ENCODE measurements around the gene CPAMD8. TPM values are rescaled to one million over a fixed set of nuclear protein-coding genes. Genes with fewer than 3 reads are reported as not detected.

Gene CPAMD8
- total RNA-seq, 1 experiment from 2014 or later = 0.20 TPM

DNA sequence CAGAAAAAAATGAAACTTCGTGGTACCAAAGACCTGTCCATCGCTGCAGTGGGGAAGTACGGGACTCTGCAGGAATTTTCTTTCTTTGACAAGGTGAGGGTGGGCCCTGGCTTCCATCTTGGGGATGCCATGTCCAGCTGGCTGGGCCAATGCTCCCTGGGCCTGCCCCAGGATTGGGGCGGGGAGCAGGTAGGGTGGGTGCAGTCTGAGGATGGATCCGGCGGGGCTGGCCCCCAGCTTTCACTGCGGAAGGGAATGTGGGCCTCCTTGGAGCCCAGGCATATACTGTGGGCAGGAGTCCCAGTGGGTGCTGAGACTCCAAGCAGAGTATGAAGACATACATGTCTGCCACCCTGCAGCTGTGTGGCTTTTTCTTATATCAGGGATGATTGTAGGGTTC is 173.5 kb downstream of the CPAMD8 start:
- H3K9ac ChIP-seq (ENCODE audit: low read length) = no peak overlapping the region
- H3K79me2 ChIP-seq (ENCODE audit: insufficient read depth, low read length) = no peaks in the 10 kb centered on the region
- ChIA-PET RAD21 (ENCODE audit: low non-redundant PET in 1 of 2, low total read pairs in 2 of 2, uncharacterized antibody in 2 of 2, unreplicated experiment in 2 of 2) (no interaction called here), CTCF (no interaction called here), POLR2A (no interaction called here)
- intact Hi-C loops (cut with micrococcal nuclease) = no loop called here
- no peak overlapping the region for H3K27ac ChIP-seq (ENCODE audit: low read depth, low read length)
- no peaks in the 10 kb centered on the region for H3K9me2 ChIP-seq (ENCODE audit: insufficient read depth)
- no peak overlapping the region for H3K4me2 ChIP-seq (ENCODE audit: low read length)
- TF ChIP-seq EZH2 (IDR thresholded peaks at IDR 0.05) = no peak
- TF ChIP-seq, protein P1, sequence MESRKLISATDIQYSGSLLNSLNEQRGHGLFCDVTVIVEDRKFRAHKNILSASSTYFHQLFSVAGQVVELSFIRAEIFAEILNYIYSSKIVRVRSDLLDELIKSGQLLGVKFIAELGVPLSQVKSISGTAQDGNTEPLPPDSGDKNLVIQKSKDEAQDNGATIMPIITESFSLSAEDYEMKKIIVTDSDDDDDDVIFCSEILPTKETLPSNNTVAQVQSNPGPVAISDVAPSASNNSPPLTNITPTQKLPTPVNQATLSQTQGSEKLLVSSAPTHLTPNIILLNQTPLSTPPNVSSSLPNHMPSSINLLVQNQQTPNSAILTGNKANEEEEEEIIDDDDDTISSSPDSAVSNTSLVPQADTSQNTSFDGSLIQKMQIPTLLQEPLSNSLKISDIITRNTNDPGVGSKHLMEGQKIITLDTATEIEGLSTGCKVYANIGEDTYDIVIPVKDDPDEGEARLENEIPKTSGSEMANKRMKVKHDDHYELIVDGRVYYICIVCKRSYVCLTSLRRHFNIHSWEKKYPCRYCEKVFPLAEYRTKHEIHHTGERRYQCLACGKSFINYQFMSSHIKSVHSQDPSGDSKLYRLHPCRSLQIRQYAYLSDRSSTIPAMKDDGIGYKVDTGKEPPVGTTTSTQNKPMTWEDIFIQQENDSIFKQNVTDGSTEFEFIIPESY (IDR thresholded peaks at IDR 0.05; ENCODE audit: extremely low read depth, insufficient replicate concordance, low read length) = no peak
- TF ChIP-seq TCF7L2 (IDR thresholded peaks at IDR 0.05; ENCODE audit: borderline replicate concordance, extremely low read depth, insufficient read depth, insufficient read length) = no peak
- no peak for TF ChIP-seq POLR2AphosphoS5 (IDR thresholded peaks at IDR 0.05; ENCODE audit: low read depth, low read length)
- no peak for TF ChIP-seq SRF (IDR thresholded peaks at IDR 0.05; ENCODE audit: low read depth)
- TF ChIP-seq RAD21 (IDR thresholded peaks at IDR 0.05; ENCODE audit: low read depth) = no peak
- no peak for TF ChIP-seq CEBPB (IDR thresholded peaks at IDR 0.05; ENCODE audit: low read depth)
- peaks cover 35 to 41% of the 10 kb centered on the region in 2 experiments for H3K36me3 ChIP-seq (ENCODE audit: control insufficient read depth in 1 of 2, insufficient read depth in 2 of 2, low read length in 2 of 2)
- no peak overlapping the region for H3K4me3 ChIP-seq (replicated peaks in 1 of 2; ENCODE audit: low read depth in 1 of 2, low read length in 2 of 2)
- no peak overlapping the region for H2AFZ ChIP-seq (ENCODE audit: low read depth, low read length, poor library complexity, severe bottlenecking)
- no peak for DNase-seq (ENCODE audit: low read depth, low spot score)
- no peaks in the 10 kb centered on the region for H4K20me1 ChIP-seq (ENCODE audit: insufficient read depth)
- ATAC-seq = no peak
- no peaks in the 10 kb centered on the region for H3K27me3 ChIP-seq (ENCODE audit: insufficient read depth, low read length)
- no peaks in the 10 kb centered on the region for H3K9me3 ChIP-seq (ENCODE audit: control insufficient read depth in 1 of 2, insufficient read depth in 1 of 2, low read depth in 1 of 2, low read length in 2 of 2)
- no TSS peak for BruUV-seq (replicated peaks)
- H3K4me1 ChIP-seq (ENCODE audit: control insufficient read depth in 1 of 2, insufficient read depth in 2 of 2, low read length in 2 of 2) = no peaks in the 10 kb centered on the region

DNA sequence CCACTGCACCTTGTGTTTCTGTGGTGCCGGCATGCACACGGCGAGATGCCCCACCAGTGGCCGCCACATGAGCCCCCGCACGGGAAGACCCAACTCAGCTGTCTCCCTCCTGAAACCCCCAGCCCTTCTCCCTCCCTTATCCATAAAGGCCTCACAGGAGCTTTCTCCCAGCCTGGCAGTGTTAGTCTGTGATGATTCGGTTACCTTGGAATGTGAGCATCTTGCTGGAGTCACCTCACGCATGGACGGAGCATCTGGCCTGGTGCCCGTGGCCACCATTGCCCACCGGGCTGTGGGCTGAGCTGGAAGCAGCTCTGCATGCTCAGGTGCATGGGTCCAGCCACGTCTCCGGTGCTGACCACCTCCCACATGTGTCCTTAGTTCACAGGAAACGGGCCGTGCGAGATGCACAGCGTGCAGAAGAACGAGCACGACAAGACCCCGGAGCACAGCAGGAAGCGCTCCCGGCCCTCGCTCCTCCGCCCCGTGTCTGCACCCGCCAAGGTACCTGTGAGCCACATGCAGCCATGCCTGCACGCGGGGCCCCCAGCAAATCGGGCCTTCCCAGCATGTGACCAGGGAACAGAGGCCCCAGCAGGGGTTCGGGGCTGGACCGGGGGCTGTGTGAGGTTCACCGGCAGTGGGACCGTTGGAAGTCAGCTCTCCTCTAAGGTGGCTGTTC is 175.4 kb downstream of the CPAMD8 start:
- Histone ChIP-seq H3K4me1 (ENCODE audit: control insufficient read depth in 1 of 2, insufficient read depth in 2 of 2, low read length in 2 of 2) (no peaks in the 10 kb centered on the region), H3K9ac (ENCODE audit: low read length) (no peak overlapping the region), H3K4me3 (replicated peaks in 1 of 2; ENCODE audit: low read depth in 1 of 2, low read length in 2 of 2) (no peak overlapping the region), H3K79me2 (ENCODE audit: insufficient read depth, low read length) (peaks cover 3% of the 10 kb centered on the region; the same call in 1 of the 2 replicates), H3K4me2 (ENCODE audit: low read length) (no peak overlapping the region), H2AFZ (ENCODE audit: low read depth, low read length, poor library complexity, severe bottlenecking) (no peak overlapping the region), H3K27me3 (ENCODE audit: insufficient read depth, low read length) (no peaks in the 10 kb centered on the region), H3K27ac (ENCODE audit: low read depth, low read length) (no peak overlapping the region), H3K36me3 (ENCODE audit: control insufficient read depth in 1 of 2, insufficient read depth in 2 of 2, low read length in 2 of 2) (peaks cover 40 to 54% of the 10 kb centered on the region in 2 experiments), H4K20me1 (ENCODE audit: insufficient read depth) (no peaks in the 10 kb centered on the region), H3K9me2 (ENCODE audit: insufficient read depth) (no peaks in the 10 kb centered on the region), H3K9me3 (ENCODE audit: control insufficient read depth in 1 of 2, insufficient read depth in 1 of 2, low read depth in 1 of 2, low read length in 2 of 2) (no peaks in the 10 kb centered on the region)
- ChIA-PET POLR2A (no interaction called here), CTCF (no interaction called here), RAD21 (ENCODE audit: low non-redundant PET in 1 of 2, low total read pairs in 2 of 2, uncharacterized antibody in 2 of 2, unreplicated experiment in 2 of 2) (no interaction called here)
- no peak for ATAC-seq
- BruUV-seq (replicated peaks) = no TSS peak
- DNase-seq (ENCODE audit: low read depth, low spot score) = no peak
- intact Hi-C loops (cut with micrococcal nuclease) = no loop called here
- TF ChIP-seq SRF (IDR thresholded peaks at IDR 0.05; ENCODE audit: low read depth) (no peak), CEBPB (IDR thresholded peaks at IDR 0.05; ENCODE audit: low read depth) (no peak), SP1 (IDR thresholded peaks at IDR 0.05; ENCODE audit: low read depth) (no peak), POLR2A (IDR thresholded peaks at IDR 0.05; ENCODE audit: borderline replicate concordance, extremely low read depth, insufficient read depth, insufficient read length) (no peak)
- TF ChIP-seq, protein P2, sequence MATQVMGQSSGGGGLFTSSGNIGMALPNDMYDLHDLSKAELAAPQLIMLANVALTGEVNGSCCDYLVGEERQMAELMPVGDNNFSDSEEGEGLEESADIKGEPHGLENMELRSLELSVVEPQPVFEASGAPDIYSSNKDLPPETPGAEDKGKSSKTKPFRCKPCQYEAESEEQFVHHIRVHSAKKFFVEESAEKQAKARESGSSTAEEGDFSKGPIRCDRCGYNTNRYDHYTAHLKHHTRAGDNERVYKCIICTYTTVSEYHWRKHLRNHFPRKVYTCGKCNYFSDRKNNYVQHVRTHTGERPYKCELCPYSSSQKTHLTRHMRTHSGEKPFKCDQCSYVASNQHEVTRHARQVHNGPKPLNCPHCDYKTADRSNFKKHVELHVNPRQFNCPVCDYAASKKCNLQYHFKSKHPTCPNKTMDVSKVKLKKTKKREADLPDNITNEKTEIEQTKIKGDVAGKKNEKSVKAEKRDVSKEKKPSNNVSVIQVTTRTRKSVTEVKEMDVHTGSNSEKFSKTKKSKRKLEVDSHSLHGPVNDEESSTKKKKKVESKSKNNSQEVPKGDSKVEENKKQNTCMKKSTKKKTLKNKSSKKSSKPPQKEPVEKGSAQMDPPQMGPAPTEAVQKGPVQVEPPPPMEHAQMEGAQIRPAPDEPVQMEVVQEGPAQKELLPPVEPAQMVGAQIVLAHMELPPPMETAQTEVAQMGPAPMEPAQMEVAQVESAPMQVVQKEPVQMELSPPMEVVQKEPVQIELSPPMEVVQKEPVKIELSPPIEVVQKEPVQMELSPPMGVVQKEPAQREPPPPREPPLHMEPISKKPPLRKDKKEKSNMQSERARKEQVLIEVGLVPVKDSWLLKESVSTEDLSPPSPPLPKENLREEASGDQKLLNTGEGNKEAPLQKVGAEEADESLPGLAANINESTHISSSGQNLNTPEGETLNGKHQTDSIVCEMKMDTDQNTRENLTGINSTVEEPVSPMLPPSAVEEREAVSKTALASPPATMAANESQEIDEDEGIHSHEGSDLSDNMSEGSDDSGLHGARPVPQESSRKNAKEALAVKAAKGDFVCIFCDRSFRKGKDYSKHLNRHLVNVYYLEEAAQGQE (IDR thresholded peaks at IDR 0.05; ENCODE audit: low read depth) = no peak
- TF ChIP-seq, protein P3, sequence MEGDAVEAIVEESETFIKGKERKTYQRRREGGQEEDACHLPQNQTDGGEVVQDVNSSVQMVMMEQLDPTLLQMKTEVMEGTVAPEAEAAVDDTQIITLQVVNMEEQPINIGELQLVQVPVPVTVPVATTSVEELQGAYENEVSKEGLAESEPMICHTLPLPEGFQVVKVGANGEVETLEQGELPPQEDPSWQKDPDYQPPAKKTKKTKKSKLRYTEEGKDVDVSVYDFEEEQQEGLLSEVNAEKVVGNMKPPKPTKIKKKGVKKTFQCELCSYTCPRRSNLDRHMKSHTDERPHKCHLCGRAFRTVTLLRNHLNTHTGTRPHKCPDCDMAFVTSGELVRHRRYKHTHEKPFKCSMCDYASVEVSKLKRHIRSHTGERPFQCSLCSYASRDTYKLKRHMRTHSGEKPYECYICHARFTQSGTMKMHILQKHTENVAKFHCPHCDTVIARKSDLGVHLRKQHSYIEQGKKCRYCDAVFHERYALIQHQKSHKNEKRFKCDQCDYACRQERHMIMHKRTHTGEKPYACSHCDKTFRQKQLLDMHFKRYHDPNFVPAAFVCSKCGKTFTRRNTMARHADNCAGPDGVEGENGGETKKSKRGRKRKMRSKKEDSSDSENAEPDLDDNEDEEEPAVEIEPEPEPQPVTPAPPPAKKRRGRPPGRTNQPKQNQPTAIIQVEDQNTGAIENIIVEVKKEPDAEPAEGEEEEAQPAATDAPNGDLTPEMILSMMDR (IDR thresholded peaks at IDR 0.05 in 2 of 3, conservative IDR thresholded peaks at IDR 0.05 in 1 of 3; ENCODE audit: borderline replicate concordance in 1 of 3, insufficient read depth in 1 of 3, low read depth in 2 of 3, low read length in 2 of 3) = no peak
